PFSK-1 (cell line): ENCODE measurements around the gene ALDOC.

Source experiments
- FOXP2 ChIP-seq: optimal IDR thresholded peaks from 2 replicates; pipeline ENCODE3; 2011; ENCODE audit warnings: borderline replicate concordance, control low read depth, inconsistent platforms; ENCODE audit not compliant: insufficient read depth; ENCODE audit errors: extremely low read length, extremely low read depth
- POLR2AphosphoS5 ChIP-seq: IDR thresholded peaks from 2 replicates; pipeline ENCODE4 v1.6.1; 2012; ENCODE audit warnings: low read depth, mild to moderate bottlenecking, control low read depth, low read length, moderate library complexity
- REST ChIP-seq, 2 experiments: IDR thresholded peaks; 2 replicates each; pipeline versions ENCODE4 v1.6.1 to v1.8.0; 2011 to 2012; ENCODE audit warnings: low read depth in 2 of 2, low read length in 2 of 2, control low read depth in 1 of 2, inconsistent platforms in 1 of 2, mild to moderate bottlenecking in 1 of 2, moderate library complexity in 1 of 2; ENCODE audit not compliant: insufficient read depth in 1 of 2
- SIN3A ChIP-seq: IDR thresholded peaks from 2 replicates; pipeline ENCODE4 v1.6.1; 2012; ENCODE audit warnings: mild to moderate bottlenecking, low read length, moderate library complexity, borderline replicate concordance; ENCODE audit not compliant: insufficient read depth
- TAF1 ChIP-seq: IDR thresholded peaks from 2 replicates; pipeline ENCODE4 v1.6.1; 2012; ENCODE audit warnings: low read length, control low read depth, borderline replicate concordance; ENCODE audit not compliant: insufficient read depth

The ALDOC gene

GRCh38 chr17:28618464-28618863, 41.8 kb upstream of the ALDOC start:
- no peak for TF ChIP-seq SIN3A

GRCh38 chr17:28616281-28616680, 39.6 kb upstream of the ALDOC start:
- TF ChIP-seq TAF1 (no peak), POLR2AphosphoS5 (no peak), SIN3A (no peak), FOXP2 (no peak), REST (IDR thresholded peaks at IDR 0.05; ENCODE audit: insufficient read depth in 1 of 2, low read depth in 2 of 2, low read length in 2 of 2) (no peak)

GRCh38 chr17:28615260-28615940, 38.7 kb upstream of the ALDOC start:
- no peak for TF ChIP-seq SIN3A

GRCh38 chr17:28613931-28614381, 37.3 kb upstream of the ALDOC start, which contains the start of gene RSKR:
Gene RSKR (minus strand): TSS chr17:28614185. CDS start chr17:28614161, 24 bp downstream.
- TF ChIP-seq TAF1 (no peak), SIN3A (no peak), FOXP2 (no peak), POLR2AphosphoS5 (no peak; the same call in 1 of the 2 replicates), REST (IDR thresholded peaks at IDR 0.05; ENCODE audit: insufficient read depth in 1 of 2, low read depth in 2 of 2, low read length in 2 of 2) (no peak)

GRCh38 chr17:28612936-28613872, 36.5 kb upstream of the ALDOC start:
- TF ChIP-seq FOXP2 (no peak), SIN3A (no peak), REST (IDR thresholded peaks at IDR 0.05; ENCODE audit: insufficient read depth in 1 of 2, low read depth in 2 of 2, low read length in 2 of 2) (no peak), POLR2AphosphoS5 (no peak), TAF1 (no peak)

GRCh38 chr17:28612531-28612930, 35.8 kb upstream of the ALDOC start:
- no peak; the same call in 1 of the 2 replicates for TF ChIP-seq POLR2AphosphoS5
- TF ChIP-seq SIN3A: no peak
- TF ChIP-seq TAF1: no peak
- TF ChIP-seq REST (IDR thresholded peaks at IDR 0.05; ENCODE audit: insufficient read depth in 1 of 2, low read depth in 2 of 2, low read length in 2 of 2): no peak
- TF ChIP-seq FOXP2: no peak
